ENCODE measurements around the gene TMEM235.

DNA sequence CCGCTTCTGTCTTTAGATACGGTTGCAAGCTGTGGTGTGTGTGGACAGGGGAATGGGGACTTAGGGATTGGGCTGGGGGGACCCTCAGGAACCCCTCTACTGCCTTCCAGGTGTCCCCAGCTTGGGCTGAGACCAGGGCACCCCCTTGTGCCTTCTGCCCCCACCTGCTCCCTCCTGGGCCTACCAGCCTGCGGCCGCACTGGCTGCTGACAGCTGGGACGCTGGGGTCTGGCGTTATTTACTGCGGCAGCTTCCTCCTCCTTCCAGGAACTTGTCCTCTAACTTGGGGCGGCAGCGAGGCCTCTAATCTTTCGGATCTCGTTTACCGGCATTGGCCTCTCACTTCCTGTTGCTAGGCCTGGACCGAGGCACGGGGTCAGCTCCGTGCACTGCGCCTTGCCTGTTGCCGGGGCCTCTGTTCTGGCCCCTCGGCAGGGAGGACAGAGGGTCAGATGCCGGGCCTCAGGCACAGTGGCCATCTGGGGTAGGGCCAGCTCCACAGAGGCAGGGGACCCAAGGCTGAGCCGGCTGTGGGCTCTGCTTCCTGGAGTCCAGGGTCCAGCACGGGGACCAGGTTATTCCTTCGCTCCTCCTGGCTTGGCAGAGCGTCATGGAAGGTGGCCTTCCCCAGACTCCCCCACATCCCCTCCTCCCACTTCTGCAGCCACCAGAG, 31.8 kb downstream of the TMEM235 start:
- TF ChIP-seq POLR2AphosphoS5 (IDR thresholded peaks at IDR 0.05; ENCODE audit: low read depth, low read length) (peak; percentile 53; the same call in 1 of the 2 replicates), TAF1 (IDR thresholded peaks at IDR 0.05; ENCODE audit: borderline replicate concordance, insufficient read depth, low read length) (peak; percentile 55; the same call in 1 of the 2 replicates)
